ENCODE measurements around the gene SOWAHC. TPM values are rescaled to one million over a fixed set of nuclear protein-coding genes. Genes with fewer than 3 reads are reported as not detected.
A peak's percentile ranks its signal among the peaks of the same experiment; 100 is the strongest.
"Not testable (repeated sequence)": the region's sequence is repeated elsewhere in the genome, so short reads cannot be mapped to it uniquely, and the experiment has no call there.

SOWAHC gene
- total RNA-seq, result 10 to 100 TPM in 2 of 4 donors, 1 to 10 TPM in 2; 6.4 to 32.5 (median 9.4) TPM

- peaks cover 0 to 8% of the 10 kb centered on the region in 2 donors for H3K4me1 ChIP-seq
- intact Hi-C loops (cut with DNase I; ENCODE audit: low total_unique reads), result no loop called here
Observed at GRCh38 chr2:109613922-109614714, at the start of gene SOWAHC, which contains the start of gene SEPTIN10. TSS of gene SOWAHC (plus strand) at chr2:109614364. CDS start at chr2:109614490, 126 bp downstream. TSS of gene SEPTIN10 (minus strand) at chr2:109613966. CDS start at chr2:109613827, 139 bp downstream.

GRCh38 chr2:109575373-109575772, 38.8 kb upstream of the SOWAHC start:
- DNase-seq, result no peak
- Histone ChIP-seq H3K27me3 (no peaks in the 10 kb centered on the region), H3K36me3 (no peaks in the 10 kb centered on the region), H3K9me3 (no peaks in the 10 kb centered on the region), H3K4me3 (no peak overlapping the region), H3K4me1 (no peaks in the 10 kb centered on the region), H3K27ac (no peak overlapping the region)
- TF ChIP-seq CTCF (IDR thresholded peaks at IDR 0.05) (no peak), POLR2A (IDR thresholded peaks at IDR 0.05) (no peak)
- intact Hi-C loops (cut with DNase I; ENCODE audit: low total_unique reads), result no loop called here

More at GRCh38 chr2:109613922-109614714, at the start of gene SOWAHC, which contains the start of gene SEPTIN10:
- no peaks in the 10 kb centered on the region for H3K9me3 ChIP-seq
- H3K36me3 ChIP-seq, result no peaks in the 10 kb centered on the region
- no peaks in the 10 kb centered on the region for H3K27me3 ChIP-seq
- peak within 1 kb of the TSS; percentile 96 to 100 for H3K27ac ChIP-seq
- H3K4me3 ChIP-seq, result peak within 1 kb of the TSS; percentile 48 to 91
- TF ChIP-seq POLR2A (IDR thresholded peaks at IDR 0.05), result peak; percentile 75 to 94
- TF ChIP-seq CTCF (IDR thresholded peaks at IDR 0.05), result peak in 1 of 4 experiments; percentile 1
- DNase-seq, result peak; percentile 96 to 98

- H3K4me3 ChIP-seq; H3K4me1 ChIP-seq; H3K27ac ChIP-seq; intact Hi-C loops (cut with DNase I; ENCODE audit: low total_unique reads); H3K36me3 ChIP-seq; H3K27me3 ChIP-seq; H3K9me3 ChIP-seq; DNase-seq: not testable (repeated sequence)
Observed at GRCh38 chr2:109577630-109578029, 36.5 kb upstream of the SOWAHC start.

GRCh38 chr2:109582928-109583895, 31.0 kb upstream of the SOWAHC start:
- no peak overlapping the region for H3K27ac ChIP-seq
- H3K4me3 ChIP-seq, result no peak overlapping the region
- TF ChIP-seq CTCF (IDR thresholded peaks at IDR 0.05) (no peak), POLR2A (IDR thresholded peaks at IDR 0.05) (no peak)
- H3K9me3 ChIP-seq, result no peaks in the 10 kb centered on the region
- H3K27me3 ChIP-seq, result no peaks in the 10 kb centered on the region
- intact Hi-C loops (cut with DNase I; ENCODE audit: low total_unique reads), result no loop called here
- no peak for DNase-seq
- H3K36me3 ChIP-seq, result no peaks in the 10 kb centered on the region
- H3K4me1 ChIP-seq, result no peaks in the 10 kb centered on the region

- TF ChIP-seq CTCF (IDR thresholded peaks at IDR 0.05) (no peak), POLR2A (IDR thresholded peaks at IDR 0.05) (no peak)
- Histone ChIP-seq H3K27ac (no peak overlapping the region), H3K27me3 (no peaks in the 10 kb centered on the region), H3K4me3 (no peak overlapping the region), H3K9me3 (no peaks in the 10 kb centered on the region), H3K4me1 (no peaks in the 10 kb centered on the region), H3K36me3 (no peaks in the 10 kb centered on the region)
- intact Hi-C loops (cut with DNase I; ENCODE audit: low total_unique reads), result no loop called here
- no peak for DNase-seq
Observed at GRCh38 chr2:109586687-109587086, 27.5 kb upstream of the SOWAHC start.

Data from uterus (tissue), 4 donors.